ENCODE results near the gene NEK7.

The NEK7 gene

GRCh38 chr1:198346178-198346577 lies 189.4 kb downstream of the NEK7 start:
- Histone ChIP-seq H3K36me3 (ENCODE audit: control insufficient read depth, low read depth, low read length) (no peaks in the 10 kb centered on the region), H3K27me3 (ENCODE audit: control insufficient read depth, insufficient read depth, low read length) (no peaks in the 10 kb centered on the region), H3K9ac (ENCODE audit: low read length) (no peak overlapping the region), H3K4me1 (ENCODE audit: control insufficient read depth, low read depth, low read length) (no peaks in the 10 kb centered on the region), H3K9me3 (ENCODE audit: control insufficient read depth, low read depth, low read length) (no peaks in the 10 kb centered on the region), H3K27ac (ENCODE audit: low read length) (no peak overlapping the region), H3K4me3 (ENCODE audit: low read length) (no peak overlapping the region)

- no peak overlapping the region for H3K27ac ChIP-seq (ENCODE audit: low read length)
- no peaks in the 10 kb centered on the region for H3K36me3 ChIP-seq (ENCODE audit: control insufficient read depth, low read depth, low read length)
- no peak overlapping the region for H3K9ac ChIP-seq (ENCODE audit: low read length)
- H3K4me3 ChIP-seq (ENCODE audit: low read length), result no peak overlapping the region
- no peaks in the 10 kb centered on the region for H3K9me3 ChIP-seq (ENCODE audit: control insufficient read depth, low read depth, low read length)
- H3K27me3 ChIP-seq (ENCODE audit: control insufficient read depth, insufficient read depth, low read length), result no peaks in the 10 kb centered on the region
- no peaks in the 10 kb centered on the region for H3K4me1 ChIP-seq (ENCODE audit: control insufficient read depth, low read depth, low read length)
Observed at GRCh38 chr1:198350456-198350855, 193.7 kb downstream of the NEK7 start.

- Histone ChIP-seq H3K4me3 (ENCODE audit: low read length) (no peak overlapping the region), H3K36me3 (ENCODE audit: control insufficient read depth, low read depth, low read length) (no peaks in the 10 kb centered on the region), H3K27me3 (ENCODE audit: control insufficient read depth, insufficient read depth, low read length) (no peaks in the 10 kb centered on the region)
Observed at GRCh38 chr1:198352975-198353695, 196.3 kb downstream of the NEK7 start.

GRCh38 chr1:198357937-198358336 lies 201.1 kb downstream of the NEK7 start:
- H3K9me3 ChIP-seq (ENCODE audit: control insufficient read depth, low read depth, low read length), result no peaks in the 10 kb centered on the region
- no peak overlapping the region for H3K9ac ChIP-seq (ENCODE audit: low read length)
- H3K36me3 ChIP-seq (ENCODE audit: control insufficient read depth, low read depth, low read length), result no peaks in the 10 kb centered on the region
- no peak overlapping the region for H3K4me3 ChIP-seq (ENCODE audit: low read length)
- no peak overlapping the region for H3K27ac ChIP-seq (ENCODE audit: low read length)
- no peaks in the 10 kb centered on the region for H3K4me1 ChIP-seq (ENCODE audit: control insufficient read depth, low read depth, low read length)
- no peaks in the 10 kb centered on the region for H3K27me3 ChIP-seq (ENCODE audit: control insufficient read depth, insufficient read depth, low read length)

More at GRCh38 chr1:198352975-198353695, 196.3 kb downstream of the NEK7 start:
- H3K27ac ChIP-seq (ENCODE audit: low read length), result no peak overlapping the region
- no peaks in the 10 kb centered on the region for H3K9me3 ChIP-seq (ENCODE audit: control insufficient read depth, low read depth, low read length)
- H3K4me1 ChIP-seq (ENCODE audit: control insufficient read depth, low read depth, low read length), result no peaks in the 10 kb centered on the region
- no peak overlapping the region for H3K9ac ChIP-seq (ENCODE audit: low read length)

GRCh38 chr1:198359024-198359653 lies 202.3 kb downstream of the NEK7 start:
- Histone ChIP-seq H3K27ac (ENCODE audit: low read length) (no peak overlapping the region), H3K4me3 (ENCODE audit: low read length) (no peak overlapping the region)

GRCh38 chr1:198360208-198360729 lies 203.5 kb downstream of the NEK7 start:
- no peaks in the 10 kb centered on the region for H3K27me3 ChIP-seq (ENCODE audit: control insufficient read depth, insufficient read depth, low read length)
- no peak overlapping the region for H3K4me3 ChIP-seq (ENCODE audit: low read length)
- H3K9me3 ChIP-seq (ENCODE audit: control insufficient read depth, low read depth, low read length), result no peaks in the 10 kb centered on the region
- H3K27ac ChIP-seq (ENCODE audit: low read length), result no peak overlapping the region
- H3K36me3 ChIP-seq (ENCODE audit: control insufficient read depth, low read depth, low read length), result no peaks in the 10 kb centered on the region
- no peak overlapping the region for H3K9ac ChIP-seq (ENCODE audit: low read length)
- H3K4me1 ChIP-seq (ENCODE audit: control insufficient read depth, low read depth, low read length), result no peaks in the 10 kb centered on the region

More at GRCh38 chr1:198359024-198359653, 202.3 kb downstream of the NEK7 start:
- Histone ChIP-seq H3K27me3 (ENCODE audit: control insufficient read depth, insufficient read depth, low read length) (no peaks in the 10 kb centered on the region), H3K9me3 (ENCODE audit: control insufficient read depth, low read depth, low read length) (no peaks in the 10 kb centered on the region), H3K36me3 (ENCODE audit: control insufficient read depth, low read depth, low read length) (no peaks in the 10 kb centered on the region), H3K4me1 (ENCODE audit: control insufficient read depth, low read depth, low read length) (no peaks in the 10 kb centered on the region), H3K9ac (ENCODE audit: low read length) (no peak overlapping the region)

- Histone ChIP-seq H3K9me3 (ENCODE audit: control insufficient read depth, low read depth, low read length) (no peaks in the 10 kb centered on the region), H3K36me3 (ENCODE audit: control insufficient read depth, low read depth, low read length) (no peaks in the 10 kb centered on the region), H3K4me3 (ENCODE audit: low read length) (no peak overlapping the region), H3K27ac (ENCODE audit: low read length) (no peak overlapping the region), H3K4me1 (ENCODE audit: control insufficient read depth, low read depth, low read length) (no peaks in the 10 kb centered on the region), H3K27me3 (ENCODE audit: control insufficient read depth, insufficient read depth, low read length) (no peaks in the 10 kb centered on the region), H3K9ac (ENCODE audit: low read length) (no peak overlapping the region)
Observed at GRCh38 chr1:198361237-198361767, 204.5 kb downstream of the NEK7 start.

GRCh38 chr1:198363625-198364151 lies 206.9 kb downstream of the NEK7 start:
- no peak overlapping the region for H3K9ac ChIP-seq (ENCODE audit: low read length)
- H3K9me3 ChIP-seq (ENCODE audit: control insufficient read depth, low read depth, low read length), result no peaks in the 10 kb centered on the region
- no peaks in the 10 kb centered on the region for H3K4me1 ChIP-seq (ENCODE audit: control insufficient read depth, low read depth, low read length)
- no peak overlapping the region for H3K27ac ChIP-seq (ENCODE audit: low read length)
- H3K36me3 ChIP-seq (ENCODE audit: control insufficient read depth, low read depth, low read length), result no peaks in the 10 kb centered on the region
- H3K27me3 ChIP-seq (ENCODE audit: control insufficient read depth, insufficient read depth, low read length), result no peaks in the 10 kb centered on the region
- no peak overlapping the region for H3K4me3 ChIP-seq (ENCODE audit: low read length)

GRCh38 chr1:198364471-198364870 lies 207.7 kb downstream of the NEK7 start:
- H3K36me3 ChIP-seq (ENCODE audit: control insufficient read depth, low read depth, low read length), result no peaks in the 10 kb centered on the region
- no peaks in the 10 kb centered on the region for H3K27me3 ChIP-seq (ENCODE audit: control insufficient read depth, insufficient read depth, low read length)
- no peak overlapping the region for H3K27ac ChIP-seq (ENCODE audit: low read length)
- H3K9ac ChIP-seq (ENCODE audit: low read length), result no peak overlapping the region
- no peak overlapping the region for H3K4me3 ChIP-seq (ENCODE audit: low read length)
- no peaks in the 10 kb centered on the region for H3K4me1 ChIP-seq (ENCODE audit: control insufficient read depth, low read depth, low read length)
- no peaks in the 10 kb centered on the region for H3K9me3 ChIP-seq (ENCODE audit: control insufficient read depth, low read depth, low read length)

GRCh38 chr1:198367296-198367695 lies 210.5 kb downstream of the NEK7 start:
- no peaks in the 10 kb centered on the region for H3K36me3 ChIP-seq (ENCODE audit: control insufficient read depth, low read depth, low read length)

GRCh38 chr1:198370996-198371395 lies 214.2 kb downstream of the NEK7 start:
- no peaks in the 10 kb centered on the region for H3K4me1 ChIP-seq (ENCODE audit: control insufficient read depth, low read depth, low read length)
- no peak overlapping the region for H3K4me3 ChIP-seq (ENCODE audit: low read length)
- H3K36me3 ChIP-seq (ENCODE audit: control insufficient read depth, low read depth, low read length), result no peaks in the 10 kb centered on the region
- H3K27me3 ChIP-seq (ENCODE audit: control insufficient read depth, insufficient read depth, low read length), result no peaks in the 10 kb centered on the region
- no peak overlapping the region for H3K9ac ChIP-seq (ENCODE audit: low read length)
- no peaks in the 10 kb centered on the region for H3K9me3 ChIP-seq (ENCODE audit: control insufficient read depth, low read depth, low read length)
- no peak overlapping the region for H3K27ac ChIP-seq (ENCODE audit: low read length)

More at GRCh38 chr1:198367296-198367695, 210.5 kb downstream of the NEK7 start:
- Histone ChIP-seq H3K27ac (ENCODE audit: low read length) (no peak overlapping the region), H3K4me3 (ENCODE audit: low read length) (no peak overlapping the region), H3K27me3 (ENCODE audit: control insufficient read depth, insufficient read depth, low read length) (no peaks in the 10 kb centered on the region), H3K4me1 (ENCODE audit: control insufficient read depth, low read depth, low read length) (no peaks in the 10 kb centered on the region), H3K9me3 (ENCODE audit: control insufficient read depth, low read depth, low read length) (no peaks in the 10 kb centered on the region), H3K9ac (ENCODE audit: low read length) (no peak overlapping the region)

Data from iPS-18a (cell line).